Aorta (tissue), 5 donors: Measurements from ENCODE around the gene SUCO. TPM values are rescaled to one million over a fixed set of nuclear protein-coding genes. Genes with fewer than 3 reads are reported as not detected.

Source experiments
- ATAC-seq: fragments of 200-7000 bp; cut with Tn5 transposase; one replicate; pipeline ENCODE4 v1.9.1; 2022; ENCODE audit warnings: moderate library complexity; ENCODE audit not compliant: low FRiP score
- DNase-seq, 2 donors: peaks; one replicate each; pipeline ENCODE4 v3.0.0-alpha.2; 2020
- H3K27ac ChIP-seq, 2 donors: one replicate each; pipeline ENCODE4 v1.5.1; 2013; ENCODE audit warnings: low read length in 2 of 2, mild to moderate bottlenecking in 2 of 2, moderate library complexity in 2 of 2, control low read depth in 1 of 2, inconsistent platforms in 1 of 2, low read depth in 1 of 2
- H3K27me3 ChIP-seq, 2 donors: one replicate each; pipeline ENCODE4 v1.6.1; 2013; ENCODE audit warnings: control low read depth in 1 of 2, low read length in 1 of 2, mild to moderate bottlenecking in 1 of 2, moderate library complexity in 1 of 2; ENCODE audit not compliant: insufficient read depth in 2 of 2, control insufficient read depth in 1 of 2
- H3K36me3 ChIP-seq, 2 donors: one replicate each; pipeline ENCODE4 v1.6.1; 2013; ENCODE audit warnings: control low read depth in 1 of 2, low read length in 1 of 2, mild to moderate bottlenecking in 1 of 2; ENCODE audit not compliant: insufficient read depth in 2 of 2, control insufficient read depth in 1 of 2
- H3K4me1 ChIP-seq, 2 donors: one replicate each; pipeline ENCODE4 v1.6.1; 2013; ENCODE audit warnings: low read length in 2 of 2, control low read depth in 1 of 2, mild to moderate bottlenecking in 1 of 2, moderate library complexity in 1 of 2; ENCODE audit not compliant: insufficient read depth in 2 of 2, control insufficient read depth in 1 of 2
- H3K4me3 ChIP-seq, 2 donors: one replicate each; pipeline ENCODE4 v1.5.1; 2013; ENCODE audit warnings: low read length in 2 of 2, control low read depth in 1 of 2, mild to moderate bottlenecking in 1 of 2
- H3K9me3 ChIP-seq: one replicate; pipeline ENCODE4 v1.6.1; 2013; ENCODE audit warnings: mild to moderate bottlenecking, low read length; ENCODE audit not compliant: control insufficient read depth
- WGBS, 2 donors: extraction: QIAGEN DNeasy Blood & Tissue Kit; methylation state at CpG; one replicate each; pipeline ENCODE4 v1.1.7; 2013; 5-methylcytosine and 5-hydroxymethylcytosine counted together
- intact Hi-C, 2 donors: fragments of 100-400 bp; cut with DNase I; formaldehyde crosslinking; loops; one replicate each; pipeline versions ENCODE4 v1.14.2 to v1.15.0; 2022
- polyA plus RNA-seq, 2 donors: library from polyadenylated mRNA; stranded (reverse); fragments of 200-250 nt; gene quantifications; one replicate each; pipeline ENCODE4 v1.2.3, GENCODE V29; 2013
- total RNA-seq, 2 donors: library from RNA; stranded (reverse); fragmentation: NEBNext Ultra II Directional; extraction: Animal tissue kit (Norgen Biotek cat#: 25700); gene quantifications; one replicate each; pipeline ENCODE4 v1.2.1, GENCODE V29; 2021
- donor health status: healthy with polysubstance abuse.
- donor health status: Bipolar disorder and iron deficiency.
- donor health status: DM: no; HTN: no; CAD: no.
- donor health status: DM: no; HTN: no; CAD: no.
- donor health status: DM: yes; HTN: yes; CAD: no.

SUCO gene
- total and polyA plus RNA-seq, 4 donors: 7.4 to 37.7 (median 22.9) TPM

DNA sequence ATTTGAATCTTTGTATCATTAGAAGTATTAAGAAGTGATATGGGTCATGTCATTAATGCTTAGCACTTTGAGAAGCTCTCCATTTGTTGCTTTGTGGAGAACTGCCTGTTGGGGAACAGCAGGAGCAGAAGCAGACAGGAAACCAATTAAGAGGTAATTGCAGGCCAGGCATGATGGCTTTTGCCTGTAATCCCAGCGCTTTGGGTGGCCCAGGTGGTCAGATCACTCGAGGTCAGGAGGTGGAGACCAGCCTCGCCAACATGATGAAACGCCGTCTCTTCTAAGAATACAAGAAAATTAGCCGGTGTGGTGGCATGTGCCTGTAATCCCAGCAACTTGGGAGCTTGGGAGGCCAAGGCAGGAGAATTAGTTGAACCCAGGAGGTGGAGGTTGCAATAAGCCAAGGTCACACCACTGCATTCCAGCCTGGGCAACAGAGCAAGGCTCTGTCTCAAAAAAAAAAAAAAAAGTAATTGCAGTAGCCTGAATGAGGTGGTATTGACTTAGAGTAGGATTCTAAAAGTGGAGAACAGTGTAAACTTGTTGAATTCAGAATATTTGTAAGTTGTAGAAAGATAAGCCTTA lies 68.2 kb downstream of the SUCO start:
- Histone ChIP-seq H3K4me3 (no peak overlapping the region), H3K27me3 (no peaks in the 10 kb centered on the region), H3K9me3 (no peaks in the 10 kb centered on the region), H3K27ac (no peak overlapping the region), H3K4me1 (no peaks in the 10 kb centered on the region), H3K36me3 (peaks cover 0 to 2% of the 10 kb centered on the region in 2 donors)
- no peak for DNase-seq
- intact Hi-C loops: no loop called here
- 90 to 98% methylated on average over 6 of the region's 6 CpGs for WGBS, 2 donors
- no peak for ATAC-seq

- Histone ChIP-seq H3K27me3 (no peaks in the 10 kb centered on the region), H3K4me3 (no peak overlapping the region), H3K36me3 (peaks cover 0 to 2% of the 10 kb centered on the region in 2 donors), H3K4me1 (no peaks in the 10 kb centered on the region), H3K27ac (no peak overlapping the region), H3K9me3 (no peaks in the 10 kb centered on the region)
- intact Hi-C loops: no loop called here
- no peak for DNase-seq
- no peak for ATAC-seq
These were observed 69.8 kb downstream of the SUCO start for GRCh38 chr1:172602706-172603105.

DNA sequence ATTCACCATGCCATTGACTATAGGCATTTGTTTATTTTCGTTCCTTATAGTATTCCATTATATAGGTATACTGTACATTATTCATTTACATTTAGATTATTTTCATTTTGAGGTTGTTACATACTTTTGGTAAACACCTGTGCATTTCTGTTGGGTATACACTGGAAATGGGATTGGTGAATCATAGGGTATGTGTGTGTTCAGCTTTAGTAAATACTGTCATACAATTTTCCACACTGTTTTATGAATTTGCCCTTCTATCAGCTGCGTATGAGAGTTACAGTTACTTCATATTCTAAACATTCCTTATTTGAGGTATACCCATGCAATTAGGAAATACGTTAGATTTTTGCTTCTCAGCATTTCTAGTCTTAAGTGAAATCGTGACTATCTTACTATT lies 70.9 kb downstream of the SUCO start:
- ATAC-seq (no peak), DNase-seq (no peak)
- Histone ChIP-seq H3K9me3 (no peaks in the 10 kb centered on the region), H3K36me3 (peaks cover 0 to 2% of the 10 kb centered on the region in 2 donors), H3K27me3 (no peaks in the 10 kb centered on the region), H3K27ac (no peak overlapping the region), H3K4me3 (no peak overlapping the region), H3K4me1 (no peaks in the 10 kb centered on the region)
- 93 to 96% methylated on average over 4 of the region's 4 CpGs for WGBS, 2 donors
- intact Hi-C loops: no loop called here

- ATAC-seq (no peak), DNase-seq (no peak)
- Histone ChIP-seq H3K27ac (no peak overlapping the region), H3K36me3 (peaks cover 0 to 2% of the 10 kb centered on the region in 2 donors), H3K27me3 (no peaks in the 10 kb centered on the region), H3K9me3 (no peaks in the 10 kb centered on the region), H3K4me1 (no peaks in the 10 kb centered on the region), H3K4me3 (no peak overlapping the region)
- WGBS, 2 donors: 96 to 99% methylated on average over 2 of the region's 2 CpGs
- intact Hi-C loops: no loop called here
These were observed 72.7 kb downstream of the SUCO start for GRCh38 chr1:172605641-172606040.

DNA sequence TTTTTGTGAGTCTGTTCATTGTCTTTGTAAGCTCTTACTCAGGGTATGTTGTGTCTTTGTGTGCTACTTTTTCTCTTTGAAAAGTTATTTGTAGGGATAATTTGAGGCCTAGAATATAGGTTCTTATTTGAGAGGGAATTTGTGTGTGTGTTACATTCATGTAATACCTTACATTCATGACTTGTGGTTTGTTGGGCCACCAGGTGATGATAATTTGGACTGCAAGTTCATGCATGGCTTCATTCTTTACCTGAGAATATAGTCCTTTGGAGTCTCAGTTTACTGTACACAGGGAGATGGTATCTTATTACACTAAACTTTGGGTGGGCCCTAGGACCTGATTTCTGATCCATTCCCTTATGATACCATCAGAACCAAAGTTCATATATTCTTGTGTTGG lies 74.2 kb downstream of the SUCO start:
- DNase-seq (no peak), ATAC-seq (no peak)
- no peak overlapping the region for H3K27ac ChIP-seq
- H3K27me3 ChIP-seq: no peaks in the 10 kb centered on the region
- no peaks in the 10 kb centered on the region for H3K36me3 ChIP-seq
- H3K9me3 ChIP-seq: no peaks in the 10 kb centered on the region
- H3K4me1 ChIP-seq: no peaks in the 10 kb centered on the region
- no peak overlapping the region for H3K4me3 ChIP-seq
- intact Hi-C loops: no loop called here

GRCh38 chr1:172608098-172608601 lies 75.2 kb downstream of the SUCO start:
- Histone ChIP-seq H3K9me3 (no peaks in the 10 kb centered on the region), H3K27ac (no peak overlapping the region), H3K36me3 (no peaks in the 10 kb centered on the region), H3K27me3 (no peaks in the 10 kb centered on the region), H3K4me3 (no peak overlapping the region), H3K4me1 (no peaks in the 10 kb centered on the region)
- DNase-seq (no peak), ATAC-seq (no peak)
- intact Hi-C loops: no loop called here
- WGBS, 2 donors: 77 to 84% methylated on average over 4 of the region's 4 CpGs

GRCh38 chr1:172609528-172609927 lies 76.6 kb downstream of the SUCO start:
- intact Hi-C loops: no loop called here
- H3K9me3 ChIP-seq: no peaks in the 10 kb centered on the region
- no peak for DNase-seq
- H3K27ac ChIP-seq: no peak overlapping the region
- no peak overlapping the region for H3K4me3 ChIP-seq
- WGBS, 2 donors: 94 to 97% methylated on average over 3 of the region's 3 CpGs
- H3K27me3 ChIP-seq: no peaks in the 10 kb centered on the region
- ATAC-seq: no peak
- H3K4me1 ChIP-seq: no peaks in the 10 kb centered on the region
- no peaks in the 10 kb centered on the region for H3K36me3 ChIP-seq

DNA sequence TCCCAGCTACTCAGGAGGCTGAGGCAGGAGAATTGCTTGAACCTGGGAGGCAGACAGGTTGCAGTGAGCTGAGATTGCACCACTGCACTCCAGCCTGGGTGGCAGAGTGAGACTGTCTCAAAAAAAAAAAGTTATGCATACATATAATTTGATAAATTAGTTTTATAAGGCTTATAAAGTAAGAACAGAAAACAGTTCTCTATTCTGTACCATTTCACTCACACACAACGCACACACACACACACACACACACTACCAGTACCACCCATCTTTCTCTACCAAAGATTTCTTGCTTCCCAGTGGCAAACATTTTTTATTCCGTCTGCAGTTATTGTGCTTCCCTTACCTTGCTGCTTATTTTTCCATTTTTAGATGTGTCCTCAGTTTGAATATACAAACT lies 79.5 kb downstream of the SUCO start:
- DNase-seq: no peak
- intact Hi-C loops: no loop called here
- H3K36me3 ChIP-seq: no peaks in the 10 kb centered on the region
- no peak for ATAC-seq
- no peak overlapping the region for H3K4me3 ChIP-seq
- no peak overlapping the region for H3K27ac ChIP-seq
- H3K4me1 ChIP-seq: no peaks in the 10 kb centered on the region
- 91% methylated on average over 2 of the region's 2 CpGs for WGBS, 2 donors
- H3K27me3 ChIP-seq: no peaks in the 10 kb centered on the region
- peaks cover 2% of the 10 kb centered on the region for H3K9me3 ChIP-seq

DNA sequence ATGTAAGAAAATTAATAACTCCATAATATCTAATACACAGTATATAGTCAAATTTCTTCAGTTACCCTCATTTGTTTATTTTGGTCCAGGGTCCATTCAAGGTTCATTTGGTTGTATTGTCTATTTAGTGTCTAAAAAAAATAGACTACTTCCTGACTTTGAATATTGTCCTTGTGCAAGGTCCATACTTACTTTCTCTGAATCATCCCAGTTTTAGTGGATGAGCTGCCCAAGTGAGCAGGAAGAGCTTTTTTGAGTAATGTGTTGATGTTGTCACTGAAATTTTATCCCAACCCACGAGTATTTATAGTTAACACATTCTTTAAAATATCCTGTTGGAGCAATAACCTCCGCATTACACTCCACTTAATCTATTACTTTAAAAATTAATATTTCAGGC lies 80.3 kb downstream of the SUCO start:
- Histone ChIP-seq H3K4me1 (no peaks in the 10 kb centered on the region), H3K27me3 (no peaks in the 10 kb centered on the region), H3K4me3 (no peak overlapping the region), H3K9me3 (peaks cover 2% of the 10 kb centered on the region), H3K27ac (no peak overlapping the region), H3K36me3 (no peaks in the 10 kb centered on the region)
- WGBS, 2 donors: 85 to 91% methylated on average over 2 of the region's 2 CpGs
- intact Hi-C loops: no loop called here
- ATAC-seq (no peak), DNase-seq (no peak)
